ENCODE results near the gene CGRRF1. TPM values are rescaled to one million over a fixed set of nuclear protein-coding genes. Genes with fewer than 3 reads are reported as not detected.

CGRRF1 gene
- total and polyA plus RNA-seq, 2 of the 13 experiments (the other 11 are each of a cell fraction or from before 2014, with no cell fraction given), result 16.8 to 18.2 TPM

DNA sequence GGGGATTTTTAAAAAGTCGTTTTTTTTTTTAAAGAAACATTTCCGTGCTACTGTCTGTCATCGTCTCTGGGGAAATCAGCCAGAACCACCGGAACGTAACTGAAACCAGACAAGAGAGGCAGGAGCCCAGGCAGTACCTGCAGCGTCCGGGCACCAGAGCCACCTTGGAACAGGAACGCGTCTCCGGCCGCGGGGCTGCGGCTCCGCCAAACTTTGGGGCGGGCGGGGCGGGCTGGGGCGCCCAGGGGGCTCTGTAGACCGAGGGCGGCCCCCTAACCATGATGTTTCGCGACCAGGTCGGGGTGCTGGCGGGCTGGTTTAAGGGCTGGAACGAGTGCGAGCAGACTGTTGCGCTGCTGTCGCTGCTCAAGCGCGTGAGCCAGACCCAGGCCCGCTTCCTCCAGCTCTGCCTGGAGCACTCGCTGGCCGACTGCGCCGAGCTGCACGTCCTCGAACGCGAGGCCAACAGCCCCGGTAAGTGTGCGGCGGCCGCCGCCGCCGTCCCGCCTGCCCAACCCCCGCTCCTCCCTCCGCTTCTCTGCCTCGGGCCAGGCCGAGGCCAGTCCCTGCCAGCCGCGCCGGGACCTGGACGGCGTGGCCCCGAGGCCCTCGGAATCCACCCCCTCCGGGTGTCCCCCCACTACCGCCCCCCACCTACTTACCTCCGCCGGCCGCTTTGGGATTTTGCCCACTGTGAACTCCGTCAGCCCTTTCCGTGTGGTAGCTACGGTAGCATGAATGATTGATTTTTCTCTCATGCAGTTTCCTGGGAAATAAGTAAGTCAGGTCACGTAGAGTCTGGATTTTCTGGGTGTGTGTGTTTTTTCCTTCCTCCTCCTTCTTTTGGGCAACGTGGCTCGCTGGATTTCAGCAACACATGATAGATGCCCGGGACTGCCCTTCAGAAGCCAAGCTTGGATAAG, 58.2 kb downstream of the CGRRF1 start (continued):
- TF ChIP-seq, protein P1, sequence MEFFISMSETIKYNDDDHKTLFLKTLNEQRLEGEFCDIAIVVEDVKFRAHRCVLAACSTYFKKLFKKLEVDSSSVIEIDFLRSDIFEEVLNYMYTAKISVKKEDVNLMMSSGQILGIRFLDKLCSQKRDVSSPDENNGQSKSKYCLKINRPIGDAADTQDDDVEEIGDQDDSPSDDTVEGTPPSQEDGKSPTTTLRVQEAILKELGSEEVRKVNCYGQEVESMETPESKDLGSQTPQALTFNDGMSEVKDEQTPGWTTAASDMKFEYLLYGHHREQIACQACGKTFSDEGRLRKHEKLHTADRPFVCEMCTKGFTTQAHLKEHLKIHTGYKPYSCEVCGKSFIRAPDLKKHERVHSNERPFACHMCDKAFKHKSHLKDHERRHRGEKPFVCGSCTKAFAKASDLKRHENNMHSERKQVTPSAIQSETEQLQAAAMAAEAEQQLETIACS (CRISPR knock-in tag; IDR thresholded peaks at IDR 0.05), result 0 out of 2 replicates have a peak, but pooled peaks have one; percentile 18
- TF ChIP-seq KAT7 (CRISPR knock-in tag; IDR thresholded peaks at IDR 0.05; ENCODE audit: borderline replicate concordance) (no peak), NFYC (CRISPR knock-in tag; IDR thresholded peaks at IDR 0.05) (no peak), ASH2L (IDR thresholded peaks at IDR 0.05; ENCODE audit: insufficient read length, low read depth, low read length) (no peak), RBFOX2 (IDR thresholded peaks at IDR 0.05; ENCODE audit: low read depth, low read length) (peak; percentile 58; the same call in 1 of the 2 replicates), KMT2A (CRISPR knock-in tag; IDR thresholded peaks at IDR 0.05) (peak; percentile 50; the same call in 1 of the 2 replicates), ZNF101 (CRISPR knock-in tag; IDR thresholded peaks at IDR 0.05; ENCODE audit: borderline replicate concordance, low read depth) (no peak), ZNF138 (CRISPR knock-in tag; IDR thresholded peaks at IDR 0.05; ENCODE audit: low read depth) (no peak), ZNF12 (CRISPR knock-in tag; IDR thresholded peaks at IDR 0.05) (no peak), HOXA7 (CRISPR knock-in tag; IDR thresholded peaks at IDR 0.05) (no peak), POLR2AphosphoS2 (IDR thresholded peaks at IDR 0.05; ENCODE audit: low read depth, low read length) (no peak), ZNF674 (CRISPR knock-in tag; IDR thresholded peaks at IDR 0.05; ENCODE audit: low read depth) (no peak), ZNF367 (CRISPR knock-in tag; IDR thresholded peaks at IDR 0.05; ENCODE audit: borderline replicate concordance) (no peak; the same call in 1 of the 2 replicates), PAF1 (CRISPR knock-in tag; IDR thresholded peaks at IDR 0.05) (no peak), FOSL1 (CRISPR knock-in tag; IDR thresholded peaks at IDR 0.05; ENCODE audit: borderline replicate concordance) (no peak), SMAD3 (CRISPR knock-in tag; IDR thresholded peaks at IDR 0.05) (no peak), HOXA5 (CRISPR knock-in tag; IDR thresholded peaks at IDR 0.05) (no peak), SALL1 (CRISPR knock-in tag; IDR thresholded peaks at IDR 0.05) (no peak), PHF8 (CRISPR knock-in tag; IDR thresholded peaks at IDR 0.05) (peak; percentile 52), MBNL3 (CRISPR knock-in tag; conservative IDR thresholded peaks at IDR 0.05) (no peak), JUND (CRISPR knock-in tag; IDR thresholded peaks at IDR 0.05) (no peak)
- TF ChIP-seq, protein P2, sequence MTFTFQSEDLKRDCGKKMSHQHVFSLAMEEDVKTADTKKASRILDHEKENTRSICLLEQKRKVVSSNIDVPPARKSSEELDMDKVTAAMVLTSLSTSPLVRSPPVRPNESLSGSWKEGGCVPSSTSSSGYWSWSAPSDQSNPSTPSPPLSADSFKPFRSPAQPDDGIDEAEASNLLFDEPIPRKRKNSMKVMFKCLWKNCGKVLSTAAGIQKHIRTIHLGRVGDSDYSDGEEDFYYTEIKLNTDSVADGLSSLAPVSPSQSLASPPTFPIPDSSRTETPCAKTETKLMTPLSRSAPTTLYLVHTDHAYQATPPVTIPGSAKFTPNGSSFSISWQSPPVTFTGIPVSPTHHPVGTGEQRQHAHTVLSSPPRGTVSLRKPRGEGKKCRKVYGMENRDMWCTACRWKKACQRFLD (CRISPR knock-in tag; IDR thresholded peaks at IDR 0.05; ENCODE audit: borderline replicate concordance), result peak; percentile 70; the same call in 1 of the 2 replicates
- TF ChIP-seq, protein P3, sequence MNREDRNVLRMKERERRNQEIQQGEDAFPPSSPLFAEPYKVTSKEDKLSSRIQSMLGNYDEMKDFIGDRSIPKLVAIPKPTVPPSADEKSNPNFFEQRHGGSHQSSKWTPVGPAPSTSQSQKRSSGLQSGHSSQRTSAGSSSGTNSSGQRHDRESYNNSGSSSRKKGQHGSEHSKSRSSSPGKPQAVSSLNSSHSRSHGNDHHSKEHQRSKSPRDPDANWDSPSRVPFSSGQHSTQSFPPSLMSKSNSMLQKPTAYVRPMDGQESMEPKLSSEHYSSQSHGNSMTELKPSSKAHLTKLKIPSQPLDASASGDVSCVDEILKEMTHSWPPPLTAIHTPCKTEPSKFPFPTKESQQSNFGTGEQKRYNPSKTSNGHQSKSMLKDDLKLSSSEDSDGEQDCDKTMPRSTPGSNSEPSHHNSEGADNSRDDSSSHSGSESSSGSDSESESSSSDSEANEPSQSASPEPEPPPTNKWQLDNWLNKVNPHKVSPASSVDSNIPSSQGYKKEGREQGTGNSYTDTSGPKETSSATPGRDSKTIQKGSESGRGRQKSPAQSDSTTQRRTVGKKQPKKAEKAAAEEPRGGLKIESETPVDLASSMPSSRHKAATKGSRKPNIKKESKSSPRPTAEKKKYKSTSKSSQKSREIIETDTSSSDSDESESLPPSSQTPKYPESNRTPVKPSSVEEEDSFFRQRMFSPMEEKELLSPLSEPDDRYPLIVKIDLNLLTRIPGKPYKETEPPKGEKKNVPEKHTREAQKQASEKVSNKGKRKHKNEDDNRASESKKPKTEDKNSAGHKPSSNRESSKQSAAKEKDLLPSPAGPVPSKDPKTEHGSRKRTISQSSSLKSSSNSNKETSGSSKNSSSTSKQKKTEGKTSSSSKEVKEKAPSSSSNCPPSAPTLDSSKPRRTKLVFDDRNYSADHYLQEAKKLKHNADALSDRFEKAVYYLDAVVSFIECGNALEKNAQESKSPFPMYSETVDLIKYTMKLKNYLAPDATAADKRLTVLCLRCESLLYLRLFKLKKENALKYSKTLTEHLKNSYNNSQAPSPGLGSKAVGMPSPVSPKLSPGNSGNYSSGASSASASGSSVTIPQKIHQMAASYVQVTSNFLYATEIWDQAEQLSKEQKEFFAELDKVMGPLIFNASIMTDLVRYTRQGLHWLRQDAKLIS (CRISPR knock-in tag; IDR thresholded peaks at IDR 0.05), result no peak
- TF ChIP-seq, protein P4, sequence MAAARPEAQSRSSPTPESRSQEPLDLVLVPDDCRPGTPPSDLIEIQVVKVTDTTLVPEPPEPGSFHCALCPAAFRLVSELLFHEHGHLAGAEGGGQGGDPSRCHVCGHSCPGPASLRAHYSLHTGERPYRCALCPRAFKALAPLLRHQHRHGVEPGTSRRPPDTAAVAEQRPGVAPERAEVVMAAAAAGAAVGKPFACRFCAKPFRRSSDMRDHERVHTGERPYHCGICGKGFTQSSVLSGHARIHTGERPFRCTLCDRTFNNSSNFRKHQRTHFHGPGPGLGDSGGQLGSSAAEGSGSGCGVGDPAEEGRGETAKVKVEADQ (CRISPR knock-in tag; IDR thresholded peaks at IDR 0.05; ENCODE audit: borderline replicate concordance), result no peak

All from HepG2 (cell line).